ENCODE measurements around the gene PKLR.
"Not testable (repeated sequence)": the region's sequence is repeated elsewhere in the genome, so short reads cannot be mapped to it uniquely, and the experiment has no call there.

The PKLR gene

DNA sequence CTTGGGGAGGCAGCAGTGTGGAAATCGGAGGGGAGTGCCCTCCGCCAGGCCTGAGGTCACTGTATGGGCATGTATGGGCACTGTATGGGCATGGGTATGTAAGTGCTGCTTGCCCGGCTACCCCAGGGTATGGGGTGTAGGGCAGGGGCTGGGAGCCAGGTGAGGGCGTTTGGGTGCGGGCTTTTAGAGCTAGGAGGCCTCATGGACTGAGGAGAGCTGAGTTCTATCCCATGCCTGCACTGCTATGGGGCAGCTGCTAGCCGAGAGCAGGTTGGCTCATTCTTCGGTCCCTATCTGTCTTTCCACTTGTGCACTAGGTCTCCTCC lies 5.3 kb downstream of the PKLR start:
- H3K4me3 ChIP-seq (ENCODE audit: control insufficient read depth, low read depth, low read length): no peak overlapping the region
- no peak for TF ChIP-seq CTCF (conservative IDR thresholded peaks at IDR 0.05; ENCODE audit: control insufficient read depth, insufficient read depth, low read depth, low read length)

DNA sequence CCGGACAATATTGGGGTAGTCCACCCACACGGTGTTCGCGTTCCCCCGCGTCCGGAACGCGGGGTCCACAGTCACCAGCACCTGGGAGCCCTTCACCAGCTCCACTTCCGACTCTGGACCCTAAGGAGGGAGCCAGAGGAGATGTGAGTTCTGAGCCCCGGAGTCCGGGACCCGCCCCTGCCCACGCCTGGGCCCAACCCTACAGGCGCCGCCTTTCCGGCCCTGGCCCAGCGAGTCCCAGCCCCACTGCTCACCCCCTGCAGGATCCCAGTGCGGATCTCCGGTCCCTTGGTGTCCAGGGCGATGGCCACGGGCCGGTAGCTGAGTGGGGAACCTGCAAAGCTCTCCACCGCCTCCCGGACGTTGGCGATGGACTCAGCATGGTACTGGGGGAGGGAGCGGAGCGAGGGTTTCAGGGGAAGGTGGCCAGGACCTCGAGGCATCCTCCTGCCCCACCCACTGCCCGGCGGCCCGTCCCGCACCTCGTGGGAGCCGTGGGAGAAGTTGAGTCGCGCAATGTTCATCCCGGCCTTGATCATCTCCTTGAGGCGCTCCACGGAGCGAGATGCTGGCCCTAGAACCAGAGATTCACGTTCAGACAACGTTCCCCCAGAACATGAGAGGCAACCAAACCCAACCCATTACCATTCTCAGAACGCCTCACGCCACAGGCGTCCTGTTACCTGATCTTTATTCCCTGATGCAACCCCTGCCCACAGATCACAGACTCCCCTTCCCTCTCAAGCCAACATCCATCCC lies 5.9 kb downstream of the PKLR start:
- no peak overlapping the region for H3K4me3 ChIP-seq (ENCODE audit: control insufficient read depth, low read depth, low read length)
- no peak for TF ChIP-seq CTCF (conservative IDR thresholded peaks at IDR 0.05; ENCODE audit: control insufficient read depth, insufficient read depth, low read depth, low read length)
- no peak for DNase-seq (ENCODE audit: low read depth)

More for the DNA sequence above, 5.3 kb downstream of the PKLR start:
- DNase-seq (ENCODE audit: low read depth): no peak

GRCh38 chr1:155294520-155295182 lies 6.6 kb downstream of the PKLR start:
- DNase-seq (ENCODE audit: low read depth): no peak
- H3K4me3 ChIP-seq (ENCODE audit: control insufficient read depth, low read depth, low read length): no peak overlapping the region
- TF ChIP-seq CTCF (conservative IDR thresholded peaks at IDR 0.05; ENCODE audit: control insufficient read depth, insufficient read depth, low read depth, low read length): no peak

GRCh38 chr1:155293086-155293749 lies 8.0 kb downstream of the PKLR start:
- H3K4me3 ChIP-seq (ENCODE audit: control insufficient read depth, low read depth, low read length): no peak overlapping the region
- TF ChIP-seq CTCF (conservative IDR thresholded peaks at IDR 0.05; ENCODE audit: control insufficient read depth, insufficient read depth, low read depth, low read length): no peak
- no peak for DNase-seq (ENCODE audit: low read depth)

GRCh38 chr1:155291006-155291405 lies 10.2 kb downstream of the PKLR start:
- not testable (repeated sequence) for DNase-seq (ENCODE audit: low read depth); H3K4me3 ChIP-seq (ENCODE audit: control insufficient read depth, low read depth, low read length)

- no peak for TF ChIP-seq CTCF (conservative IDR thresholded peaks at IDR 0.05; ENCODE audit: control insufficient read depth, insufficient read depth, low read depth, low read length)
- no peak overlapping the region for H3K4me3 ChIP-seq (ENCODE audit: control insufficient read depth, low read depth, low read length)
- DNase-seq (ENCODE audit: low read depth): no peak
These were observed 13.2 kb downstream of the PKLR start for GRCh38 chr1:155287987-155288543.

- no peak for DNase-seq (ENCODE audit: low read depth)
- H3K4me3 ChIP-seq (ENCODE audit: control insufficient read depth, low read depth, low read length): no peak overlapping the region
- TF ChIP-seq CTCF (conservative IDR thresholded peaks at IDR 0.05; ENCODE audit: control insufficient read depth, insufficient read depth, low read depth, low read length): no peak
These were observed 14.7 kb downstream of the PKLR start for GRCh38 chr1:155286544-155286943.
